NOMO-1 treated with DMSO at 0.1 percent for 48 hours (cell line): ENCODE data around the gene SCMH1.

Source experiments
- DNase-seq: peaks from one replicate; lab custom pipeline; 2025; ENCODE audit not compliant: unreplicated experiment; lab: John Stamatoyannopoulos, UW

Gene SCMH1

DNA sequence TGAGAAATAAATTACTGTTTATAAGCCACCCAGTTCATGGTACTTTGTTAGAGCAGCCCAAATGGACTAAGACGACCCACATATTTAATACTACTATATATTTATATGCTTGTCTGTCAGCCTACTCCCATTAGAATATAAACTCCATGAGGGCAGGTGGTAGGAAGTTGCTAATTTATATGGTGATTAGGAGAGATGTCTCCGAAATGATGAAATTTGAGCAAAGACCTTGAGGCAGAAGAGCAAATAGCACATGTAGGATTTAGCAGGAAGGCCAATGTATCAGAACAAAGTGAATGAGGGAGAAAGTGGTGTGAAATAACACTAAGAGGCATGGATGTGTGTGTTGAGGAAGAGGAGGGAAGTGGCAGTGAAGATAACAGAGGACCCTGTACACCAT, 210.0 kb downstream of the SCMH1 start:
- no peak for DNase-seq

DNA sequence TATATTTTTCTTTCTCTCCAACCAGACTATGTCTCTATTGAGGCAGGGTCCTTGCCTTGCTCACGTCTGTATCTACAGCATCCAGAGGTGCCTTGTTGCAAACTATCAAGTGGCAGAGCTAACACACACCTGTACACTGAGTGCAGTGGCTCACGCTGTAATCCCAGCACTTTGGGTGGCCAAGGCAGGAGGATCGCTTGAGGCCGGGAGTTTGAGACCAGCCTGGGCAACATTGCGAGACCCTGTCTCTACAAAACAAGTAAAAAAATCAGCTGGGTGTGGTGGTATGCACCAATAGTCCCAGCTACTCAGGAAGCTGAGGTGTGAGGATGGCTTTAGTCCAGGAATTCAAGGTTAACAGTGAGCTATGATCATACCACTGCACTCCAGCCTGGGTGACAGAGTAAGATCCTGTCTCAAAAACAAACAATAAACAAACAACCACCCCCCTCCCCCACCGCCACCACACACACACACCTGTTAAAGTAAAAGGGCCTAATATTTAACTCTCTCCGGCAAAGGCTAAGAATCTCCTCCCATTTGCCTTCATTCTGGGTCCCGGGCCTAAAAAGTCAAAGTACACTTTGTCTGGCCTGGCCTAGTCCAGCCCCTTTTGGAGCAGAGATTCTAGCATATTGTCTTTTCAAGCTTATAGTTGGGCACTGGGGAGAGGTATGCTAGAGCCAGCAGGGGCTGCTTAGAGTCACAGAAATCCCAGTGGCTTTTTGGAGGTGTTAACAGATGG, 211.1 kb downstream of the SCMH1 start:
- DNase-seq, result no peak

DNA sequence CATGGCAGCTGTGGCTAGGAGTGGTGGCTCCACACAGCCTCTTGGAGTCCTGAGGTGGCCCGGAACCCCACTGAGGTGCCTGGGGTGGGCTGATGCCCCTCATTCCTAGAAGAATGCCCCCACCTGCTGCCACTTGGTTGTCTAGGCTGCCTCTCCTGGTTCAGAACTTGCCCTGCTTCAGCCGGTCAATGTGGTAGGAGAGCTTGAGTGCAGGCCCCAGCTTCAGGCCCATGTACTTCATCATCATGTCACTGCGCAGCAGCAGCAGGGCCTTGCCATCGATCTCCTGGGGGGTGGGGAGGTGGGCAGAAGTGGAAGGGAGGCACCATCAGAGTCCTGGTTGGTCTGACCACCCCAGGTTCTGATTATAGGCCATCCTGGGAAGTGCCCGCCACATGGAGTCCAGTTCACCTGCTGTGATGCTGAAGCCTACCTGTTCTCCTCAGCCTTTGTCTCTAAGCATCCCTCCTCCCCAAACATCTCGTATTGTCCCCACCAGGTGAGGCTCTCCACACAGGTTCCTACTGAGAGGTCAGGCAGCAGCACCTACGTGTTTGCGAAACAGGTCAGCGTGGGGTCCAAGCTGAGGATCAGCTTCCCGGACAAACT, 214.0 kb downstream of the SCMH1 start:
- no peak for DNase-seq

DNA sequence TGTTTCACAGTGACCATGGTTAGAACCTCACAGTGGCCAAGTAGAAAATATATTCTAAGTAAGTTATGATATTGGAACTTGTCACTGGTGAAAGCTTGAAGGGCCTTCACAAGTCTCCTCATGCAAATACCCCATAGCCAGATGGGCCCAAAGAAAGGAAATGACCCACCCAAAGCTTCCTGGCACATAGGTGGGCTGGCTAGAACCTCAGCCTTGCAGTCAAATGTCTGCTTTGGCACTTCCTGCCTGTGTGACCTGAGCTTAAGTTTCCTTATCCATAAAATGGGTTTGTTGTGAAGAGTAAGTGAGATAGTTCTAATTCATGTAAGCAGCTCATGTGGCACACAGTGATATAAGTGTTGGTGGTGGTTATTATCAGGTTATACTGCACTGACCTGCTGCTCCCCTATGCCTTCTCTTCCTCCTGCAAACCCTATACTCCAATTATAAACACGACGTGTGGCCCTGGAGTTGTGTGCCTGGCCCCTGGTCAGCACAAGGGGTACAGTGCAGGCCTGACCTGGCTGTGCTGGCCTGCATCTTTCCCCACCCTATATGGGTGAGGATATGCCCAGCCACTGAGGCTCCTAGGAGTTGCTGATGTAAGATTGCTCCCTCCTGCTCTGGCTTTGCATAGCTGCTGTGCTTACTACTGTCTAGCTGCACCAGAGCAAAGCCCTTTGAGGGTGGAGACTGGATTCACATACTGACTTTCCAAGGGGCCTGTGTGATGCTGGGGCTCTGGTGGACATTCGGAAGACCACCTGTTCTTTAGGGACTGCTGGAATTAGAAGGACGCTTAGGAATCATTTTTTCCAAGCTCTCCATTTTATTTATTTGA, 215.9 kb downstream of the SCMH1 start:
- no peak for DNase-seq

DNA sequence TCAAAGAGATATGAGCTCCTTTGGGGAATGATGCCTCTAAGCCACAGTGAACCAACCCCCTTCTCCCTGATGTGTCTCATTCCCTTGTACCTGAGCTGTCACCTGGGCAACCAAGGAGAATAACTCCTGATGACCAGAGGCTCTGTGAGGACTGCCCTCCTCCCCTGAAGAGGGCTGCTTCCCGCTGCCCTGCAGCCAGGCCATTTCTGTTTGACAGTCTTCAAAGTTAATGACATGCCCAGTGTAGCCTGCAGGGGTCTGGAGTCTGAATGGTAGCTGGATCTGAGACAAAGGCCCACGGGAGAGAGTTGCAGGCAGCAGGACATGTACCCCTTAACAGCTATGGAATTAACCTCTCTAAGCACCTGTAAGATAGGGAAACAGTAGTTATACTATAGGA, 217.2 kb downstream of the SCMH1 start:
- no peak for DNase-seq

DNA sequence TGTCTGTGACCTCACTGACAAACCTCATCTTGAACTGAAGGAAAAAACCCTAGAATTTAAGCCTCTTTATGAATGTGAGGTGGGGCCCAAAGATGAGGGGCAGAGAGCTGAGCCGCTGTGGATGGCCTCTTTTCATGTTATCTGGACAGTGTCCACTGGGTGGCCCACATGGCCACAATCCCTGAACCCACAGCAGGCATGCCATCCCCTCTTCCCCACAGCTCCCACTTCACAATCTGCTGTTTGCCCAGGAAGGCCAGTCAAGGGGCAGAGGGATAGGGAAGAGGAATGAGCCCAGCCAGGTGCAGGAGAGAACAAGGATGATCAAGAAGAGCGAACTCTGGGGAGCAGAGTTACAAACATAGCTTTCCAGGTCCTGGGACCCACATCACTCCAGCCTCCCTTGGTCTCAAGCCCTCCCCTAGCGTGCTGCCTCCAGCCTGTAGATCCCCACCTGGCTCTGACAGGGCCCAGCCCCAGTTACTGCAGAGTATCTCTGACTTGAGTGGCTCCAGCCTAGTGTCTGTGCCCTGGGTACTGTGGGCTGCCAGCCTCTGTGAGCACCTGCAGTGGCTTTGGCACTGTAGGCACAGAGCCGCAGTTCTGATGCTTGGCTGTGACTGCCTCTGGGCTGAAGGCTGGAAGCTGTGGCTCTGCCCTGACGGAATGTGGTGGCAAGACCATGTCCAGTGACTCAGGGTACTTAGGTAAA, 218.7 kb downstream of the SCMH1 start:
- DNase-seq, result no peak

DNA sequence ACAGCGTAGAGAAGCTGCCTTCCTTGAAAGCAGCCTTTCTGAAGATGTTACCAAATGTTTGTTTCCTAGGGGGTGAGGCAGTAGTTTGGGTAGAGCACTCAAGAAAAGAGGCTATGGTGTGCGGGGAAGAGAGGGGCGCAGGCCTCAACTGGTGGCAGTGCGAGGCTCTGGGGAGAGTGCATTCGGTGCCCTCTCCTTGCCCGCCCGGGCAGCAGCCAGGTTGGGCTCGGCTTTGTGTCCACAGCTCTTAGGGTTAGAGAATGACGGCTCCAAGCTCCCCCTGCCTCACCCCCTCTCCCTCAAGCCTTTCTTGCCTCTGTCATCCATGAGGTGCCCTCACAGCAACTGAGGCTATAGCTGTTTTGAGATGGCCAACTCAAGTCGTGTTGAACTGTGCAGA, 219.7 kb downstream of the SCMH1 start:
- DNase-seq, result no peak

DNA sequence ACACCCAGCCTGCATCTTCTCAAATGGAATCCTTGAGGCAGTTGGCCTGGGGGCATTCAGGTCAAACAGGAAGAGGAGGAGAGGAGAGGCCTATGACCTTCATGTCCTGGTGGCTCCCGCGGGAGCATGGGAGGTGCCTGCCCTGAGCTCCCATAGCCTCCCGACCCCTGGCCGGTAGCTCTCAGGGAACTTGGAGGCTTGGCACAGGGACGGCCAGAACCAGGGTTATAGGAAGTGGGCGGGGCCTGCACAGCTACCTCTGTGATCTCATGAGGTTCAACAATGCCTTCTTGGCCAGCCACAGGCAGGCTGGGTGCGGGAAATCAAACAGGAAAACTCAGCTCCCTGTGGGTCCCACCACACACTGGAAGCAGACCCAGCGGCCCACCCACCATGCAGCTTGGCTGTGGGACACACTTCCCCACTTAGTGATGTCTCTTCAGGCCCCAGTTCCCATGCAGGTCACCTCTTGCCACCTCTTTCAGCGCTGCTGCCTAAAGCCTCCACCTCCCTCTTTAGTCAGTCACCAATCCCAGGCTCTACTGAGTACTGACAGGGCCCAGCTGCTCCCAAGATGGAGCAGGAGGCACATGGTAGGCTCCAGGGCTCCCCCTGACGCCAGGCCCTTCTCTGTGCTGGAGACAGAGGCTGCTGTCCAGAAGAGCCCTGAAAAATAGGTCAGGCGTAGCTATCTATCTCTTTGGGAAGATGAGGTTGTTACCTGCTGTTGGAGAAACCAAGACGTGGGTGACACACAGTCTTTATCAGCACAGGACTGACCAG, 220.4 kb downstream of the SCMH1 start, which contains the start of gene SLFNL1:
TSS of gene SLFNL1 (minus strand) at position 200 of the 783 bp plus-strand sequence. CDS start 1,065 bp downstream, outside the sequence.
- no peak for DNase-seq

DNA sequence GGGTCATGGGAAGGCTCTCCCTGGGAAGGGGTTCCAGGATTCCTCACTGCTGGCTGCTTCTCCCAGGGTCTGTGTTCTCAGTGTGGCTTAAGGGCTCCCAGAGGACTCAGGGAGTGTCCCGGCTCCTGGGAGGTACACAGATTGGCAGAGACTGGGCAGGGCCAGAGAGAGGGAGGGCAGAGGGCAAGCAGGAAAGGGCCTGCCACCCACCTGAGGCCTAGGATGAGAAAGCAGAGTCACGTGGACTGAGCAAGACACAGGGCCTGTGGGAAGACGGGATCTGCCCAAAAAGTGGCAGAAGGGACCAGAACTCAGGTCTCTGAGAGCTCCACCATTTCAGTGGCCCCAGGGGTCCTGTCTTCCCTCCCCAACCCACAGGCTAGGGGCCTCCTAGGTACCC, 221.5 kb downstream of the SCMH1 start:
- DNase-seq, result no peak

DNA sequence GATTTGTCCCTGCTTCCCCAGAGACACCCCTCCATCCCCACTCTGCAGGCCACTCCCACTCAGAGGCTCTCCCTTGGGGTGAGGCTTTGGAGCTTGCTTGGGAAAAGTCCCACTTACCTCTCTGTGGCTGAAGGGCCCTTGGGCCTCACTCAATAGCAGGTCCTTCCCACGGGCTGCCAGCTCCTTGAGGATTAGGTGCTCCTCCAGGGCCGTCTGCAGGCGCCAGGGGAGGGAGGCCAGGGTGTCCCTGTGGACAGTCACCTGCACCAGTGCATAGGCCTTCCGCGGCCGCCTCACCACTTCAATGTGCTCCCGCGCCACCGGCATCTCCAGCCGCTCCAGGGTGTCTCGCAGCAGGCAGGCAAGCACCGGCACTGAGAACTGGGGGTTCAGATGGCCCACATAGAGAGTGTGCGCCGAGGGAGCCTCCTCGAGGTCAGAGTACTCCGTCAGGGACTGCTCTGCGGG, 222.0 kb downstream of the SCMH1 start:
- no peak for DNase-seq

DNA sequence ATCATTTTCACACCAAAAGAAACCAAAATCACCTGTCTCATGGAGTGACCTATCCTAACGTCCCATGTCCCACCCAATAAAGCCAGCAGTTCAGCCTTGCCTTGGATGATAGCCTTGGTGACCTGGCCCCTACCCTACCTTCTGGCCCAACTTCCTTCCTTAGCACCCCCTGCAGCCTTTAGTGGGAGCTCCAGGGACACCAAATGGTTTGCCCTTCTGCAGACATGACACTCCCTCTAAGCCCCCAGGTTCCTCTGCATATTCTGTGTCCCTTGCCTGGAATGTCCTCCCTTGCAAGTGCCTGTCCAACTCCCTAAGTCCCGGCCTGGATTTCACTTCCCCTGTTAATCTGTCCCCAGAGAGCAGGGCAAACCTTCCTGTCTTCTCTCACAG, 222.8 kb downstream of the SCMH1 start:
- DNase-seq, result no peak

DNA sequence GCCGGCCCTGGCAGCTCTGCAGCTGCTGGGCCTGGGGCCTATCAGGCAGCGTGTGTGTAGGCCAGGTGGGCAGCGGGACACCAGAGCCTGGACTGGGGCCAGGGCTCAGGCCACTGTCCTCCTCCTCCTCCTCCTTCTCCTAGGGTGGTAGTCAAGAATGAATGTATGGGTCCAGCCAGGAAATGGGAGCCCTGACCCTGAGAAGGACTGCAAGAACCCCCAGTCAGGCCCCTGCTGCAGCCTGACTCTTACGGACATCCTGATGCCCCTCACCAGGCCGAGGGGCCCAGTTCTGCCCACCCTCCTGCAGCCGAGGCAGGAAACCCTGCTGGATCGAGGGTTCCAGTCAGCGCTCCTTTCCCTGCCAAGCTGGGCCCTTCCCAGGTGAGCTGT, 224.1 kb downstream of the SCMH1 start:
- no peak for DNase-seq

DNA sequence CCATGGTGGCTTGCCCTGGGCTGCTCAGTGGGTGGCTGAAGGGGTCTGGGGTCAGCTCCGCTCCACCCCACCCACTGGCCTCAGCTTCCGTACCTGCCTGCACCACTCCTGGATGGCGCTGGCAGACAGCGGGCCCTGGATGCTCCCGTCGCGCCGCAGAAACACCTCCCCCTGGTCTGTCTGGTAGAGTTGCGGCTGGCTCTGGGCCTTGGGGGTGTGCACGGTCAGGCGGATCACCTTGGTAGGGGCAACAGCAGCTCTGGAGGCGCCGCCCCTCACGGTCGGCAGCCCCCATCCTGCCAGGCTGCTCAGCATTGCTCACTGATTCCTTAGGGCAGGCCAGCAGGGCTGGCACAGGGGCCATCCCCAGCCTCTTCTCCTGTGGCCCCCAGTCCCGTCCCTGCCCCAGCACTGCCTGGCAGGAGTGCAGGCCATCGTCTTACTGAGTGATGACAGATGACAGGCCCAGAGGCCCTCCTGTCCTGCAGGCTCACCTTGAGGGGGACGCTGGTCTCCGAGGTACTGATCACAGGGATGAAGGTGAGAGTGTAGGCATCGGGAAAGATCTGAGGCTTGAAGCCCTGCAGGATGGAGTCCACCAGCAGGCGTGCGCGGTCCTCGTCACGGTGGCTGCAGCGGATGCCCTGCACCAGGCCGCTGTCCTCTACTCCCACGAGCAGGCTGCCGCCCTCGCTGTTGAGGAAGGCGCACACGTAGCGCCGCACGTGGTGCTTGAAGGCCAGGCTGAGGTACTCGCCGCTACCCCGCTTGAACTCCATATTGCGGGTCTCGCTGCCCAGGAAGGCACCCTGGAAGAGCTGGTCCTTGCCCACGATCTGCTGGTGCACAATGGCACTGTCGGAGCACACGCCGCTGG, 224.7 kb downstream of the SCMH1 start:
- DNase-seq, result no peak

DNA sequence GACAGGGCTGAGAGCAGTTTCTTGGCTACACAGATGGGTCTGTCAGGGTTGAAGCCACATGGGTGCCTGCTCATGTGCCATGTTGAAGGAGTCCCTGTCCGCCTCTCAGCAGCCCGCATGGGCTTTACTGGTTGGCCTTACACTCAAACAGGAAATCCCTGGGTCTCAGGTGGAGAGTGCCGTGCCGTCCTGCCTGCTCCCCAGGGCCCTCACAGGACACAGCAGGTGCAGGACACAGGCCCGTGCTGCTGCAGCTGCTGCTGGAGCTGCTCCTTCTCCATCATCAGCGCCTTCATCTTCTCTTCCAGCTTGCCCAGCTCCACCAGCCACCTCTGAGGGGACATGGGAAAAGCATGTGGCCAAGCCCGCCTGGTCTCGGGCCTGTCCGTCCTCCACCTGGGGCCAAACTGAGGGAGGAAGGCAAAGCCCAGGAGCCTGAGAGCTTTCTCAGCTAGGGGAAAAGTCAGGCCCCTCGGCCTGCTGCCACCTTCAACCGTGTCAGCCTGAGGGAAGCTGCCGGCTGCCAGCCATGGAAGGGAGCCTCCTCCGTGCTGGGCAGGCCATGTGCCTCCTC, 226.1 kb downstream of the SCMH1 start:
- DNase-seq, result no peak

DNA sequence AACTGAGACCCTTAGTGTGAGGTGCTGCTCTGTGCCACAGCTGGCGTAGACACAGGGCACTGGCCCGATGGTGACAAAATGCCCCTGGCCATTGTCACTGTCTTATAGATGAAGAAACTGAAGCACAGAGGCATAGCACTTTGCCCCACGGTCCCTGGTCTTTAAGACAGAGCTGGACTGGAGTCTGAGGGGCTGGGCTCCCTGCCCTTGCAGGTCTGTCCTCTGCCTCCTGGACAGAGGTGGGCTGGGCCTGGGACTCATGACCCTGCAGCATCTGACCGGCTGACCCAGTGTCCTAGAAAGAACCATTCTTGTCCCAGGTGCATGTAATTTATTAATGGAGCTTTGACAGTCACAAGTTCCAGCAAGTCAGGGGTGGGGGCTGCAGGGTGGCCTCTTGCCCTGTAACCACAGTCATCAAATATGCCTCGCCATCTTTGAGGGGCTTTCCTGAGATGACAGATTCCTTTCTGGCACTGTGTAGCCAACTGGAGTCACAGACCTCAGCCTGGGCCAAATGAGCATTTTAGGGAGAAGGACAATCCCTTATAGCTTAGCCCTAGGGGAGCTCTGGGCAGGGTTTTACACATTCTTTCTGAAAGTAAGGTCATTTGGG, 226.7 kb downstream of the SCMH1 start:
- DNase-seq, result no peak

DNA sequence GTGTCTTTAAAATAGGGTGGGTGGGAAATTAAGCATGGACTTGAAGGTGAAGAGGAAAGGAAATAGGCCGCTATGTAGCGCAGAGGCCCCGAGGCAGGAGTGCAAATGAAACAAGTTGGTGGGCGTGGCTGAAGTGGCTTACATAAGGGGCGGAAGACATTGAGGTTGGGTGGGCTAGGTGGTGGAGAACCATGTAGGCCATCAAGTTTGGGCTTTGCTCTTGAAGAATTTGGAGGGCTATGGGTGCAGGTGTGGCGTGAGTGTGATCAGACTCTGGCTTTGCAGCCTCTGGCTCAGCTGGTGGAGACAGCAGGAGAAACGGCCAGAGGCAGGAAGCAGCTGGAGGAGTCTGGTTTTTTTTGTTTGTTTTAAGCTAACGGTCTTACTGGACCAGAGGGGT, 227.2 kb downstream of the SCMH1 start:
- no peak for DNase-seq

DNA sequence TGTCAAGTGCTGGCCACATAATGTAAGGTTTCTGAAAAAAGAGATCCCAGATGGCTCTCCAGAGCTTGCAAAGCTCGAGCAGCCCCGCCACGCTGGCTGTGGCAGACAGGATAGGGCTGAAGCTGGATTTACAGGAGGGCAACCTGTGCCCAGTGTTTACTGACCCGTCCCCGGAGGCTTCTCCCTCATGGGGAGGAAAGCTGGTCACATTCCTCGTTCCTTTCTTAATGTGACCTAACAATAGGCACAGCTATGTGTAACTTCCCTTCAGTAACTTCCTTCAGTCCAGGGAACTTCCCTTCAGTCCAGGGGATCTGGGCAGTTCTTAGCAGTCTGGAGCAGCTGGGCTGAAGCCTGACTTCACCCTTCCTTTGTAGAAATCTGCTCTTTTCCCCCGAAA, 228.3 kb downstream of the SCMH1 start:
- no peak for DNase-seq

DNA sequence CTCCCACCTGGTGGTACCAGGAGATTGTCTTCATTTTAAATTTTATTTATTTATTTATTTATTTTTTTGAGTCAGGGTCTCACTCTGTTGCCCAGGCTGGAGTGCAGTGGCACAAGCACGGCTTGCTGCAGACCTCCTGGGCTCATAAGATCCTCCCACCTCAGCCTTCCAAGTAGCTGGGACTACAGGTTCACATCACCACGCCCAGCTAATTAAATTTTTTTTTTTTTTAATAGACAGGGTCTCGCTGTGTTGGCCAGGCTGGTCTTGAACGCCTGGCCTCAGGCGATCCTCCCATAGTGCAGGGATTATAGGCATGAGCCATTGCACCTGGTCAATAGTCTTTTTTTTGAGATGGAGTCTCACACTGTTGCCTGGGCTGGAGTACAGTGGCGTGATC, 229.1 kb downstream of the SCMH1 start:
- DNase-seq, result no peak

DNA sequence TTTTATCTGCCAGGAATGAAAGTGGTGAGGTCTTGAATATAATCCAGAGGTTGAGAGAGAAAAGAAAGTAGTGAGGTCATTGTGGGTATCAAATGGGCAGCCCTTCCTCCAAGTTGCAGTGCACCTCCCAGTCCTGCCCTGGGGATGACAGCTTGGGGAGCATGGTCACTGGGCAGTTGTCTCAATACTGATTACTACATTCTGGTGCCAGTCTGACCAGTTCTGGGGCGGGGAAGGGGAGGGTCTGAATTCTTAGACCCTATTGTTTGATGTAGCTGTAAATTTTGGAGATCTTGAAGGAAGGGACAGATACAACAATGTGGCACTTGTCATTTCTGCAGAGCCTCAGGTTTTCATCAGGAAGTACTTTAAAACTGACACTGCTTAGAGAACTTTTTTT, 231.8 kb downstream of the SCMH1 start:
- no peak for DNase-seq
